Stimulated activated naive CD8-positive, alpha-beta T cell treated with anti-CD3 and anti-CD28 coated beads, Interleukin-15, amount 100 ng/mL, for 72 hours (primary cell): ENCODE data around the gene TMEM30B.
A peak's percentile ranks its signal among the peaks of the same experiment; 100 is the strongest.

Experiments
- ATAC-seq: fragments of 150-1000 bp; cut with Tn5 transposase; 2 replicates; pipeline ENCODE4 v1.10.0; 2021; ENCODE audit warnings: mild to moderate bottlenecking, moderate library complexity
- DNase-seq, 2 donors: peaks; one replicate each; pipeline ENCODE4 v3.0.0; 2021 to 2022
- H3K27ac Mint-ChIP-seq, 2 donors: one replicate each; pipeline ENCODE4 v1.8.0; 2022; ENCODE audit warnings: mild to moderate bottlenecking in 2 of 2, mixed read lengths in 2 of 2, moderate library complexity in 2 of 2
- H3K27me3 Mint-ChIP-seq: one replicate; pipeline ENCODE4 v1.8.0; 2022; ENCODE audit warnings: mixed read lengths
- H3K4me1 Mint-ChIP-seq: one replicate; pipeline ENCODE4 v1.8.0; 2022; ENCODE audit warnings: mild to moderate bottlenecking, mixed read lengths
- H3K4me3 Mint-ChIP-seq, 2 donors: one replicate each; pipeline ENCODE4 v1.8.0; 2022; ENCODE audit warnings: mild to moderate bottlenecking in 2 of 2, mixed read lengths in 2 of 2, moderate library complexity in 1 of 2
- H3K9me3 Mint-ChIP-seq, 2 donors: one replicate each; pipeline ENCODE4 v1.8.0; 2022; ENCODE audit warnings: mixed read lengths in 2 of 2

The TMEM30B gene

GRCh38 chr14:61262082-61262481 lies 19.1 kb downstream of the TMEM30B start:
- DNase-seq (no peak), ATAC-seq (no peak)
- no peaks in the 10 kb centered on the region for H3K9me3 Mint-ChIP-seq

GRCh38 chr14:61260939-61261776 lies 20.0 kb downstream of the TMEM30B start:
- Mint-ChIP-seq H3K4me1 (no peaks in the 10 kb centered on the region), H3K27ac (no peak overlapping the region), H3K9me3 (no peaks in the 10 kb centered on the region), H3K27me3 (peaks cover 47% of the 10 kb centered on the region), H3K4me3 (no peak overlapping the region)
- DNase-seq: peak in 1 of 2 donors; percentile 12
- ATAC-seq: no peak

More at GRCh38 chr14:61262082-61262481, 19.1 kb downstream of the TMEM30B start:
- Mint-ChIP-seq H3K4me1 (no peaks in the 10 kb centered on the region), H3K4me3 (no peak overlapping the region), H3K27ac (no peak overlapping the region), H3K27me3 (peaks cover 48% of the 10 kb centered on the region)

GRCh38 chr14:61258985-61259384 lies 22.2 kb downstream of the TMEM30B start:
- Mint-ChIP-seq H3K4me1 (no peaks in the 10 kb centered on the region), H3K27ac (no peak overlapping the region), H3K27me3 (peaks cover 33% of the 10 kb centered on the region), H3K4me3 (no peak overlapping the region), H3K9me3 (no peaks in the 10 kb centered on the region)
- DNase-seq: no peak
- ATAC-seq: no peak

- Mint-ChIP-seq H3K4me3 (no peak overlapping the region), H3K27me3 (peaks cover 31% of the 10 kb centered on the region)
- ATAC-seq: no peak
These were observed 23.6 kb downstream of the TMEM30B start for GRCh38 chr14:61257469-61258057.

GRCh38 chr14:61256826-61257468 lies 24.2 kb downstream of the TMEM30B start:
- ATAC-seq (no peak), DNase-seq (no peak)
- Mint-ChIP-seq H3K27me3 (peaks cover 25% of the 10 kb centered on the region), H3K4me3 (no peak overlapping the region), H3K9me3 (no peaks in the 10 kb centered on the region), H3K27ac (no peak overlapping the region), H3K4me1 (no peaks in the 10 kb centered on the region)

More at GRCh38 chr14:61257469-61258057, 23.6 kb downstream of the TMEM30B start:
- H3K4me1 Mint-ChIP-seq: no peaks in the 10 kb centered on the region
- DNase-seq: no peak
- no peak overlapping the region for H3K27ac Mint-ChIP-seq
- H3K9me3 Mint-ChIP-seq: no peaks in the 10 kb centered on the region

- Mint-ChIP-seq H3K27ac (no peak overlapping the region), H3K27me3 (peaks cover 23% of the 10 kb centered on the region), H3K9me3 (no peaks in the 10 kb centered on the region), H3K4me3 (no peak overlapping the region), H3K4me1 (no peaks in the 10 kb centered on the region)
- no peak for ATAC-seq
- no peak for DNase-seq
These were observed 25.2 kb downstream of the TMEM30B start for GRCh38 chr14:61255968-61256367.

- no peaks in the 10 kb centered on the region for H3K9me3 Mint-ChIP-seq
- no peak for ATAC-seq
These were observed 26.2 kb downstream of the TMEM30B start for GRCh38 chr14:61254808-61255526.

GRCh38 chr14:61253064-61253738 lies 27.9 kb downstream of the TMEM30B start:
- ATAC-seq: no peak

More at GRCh38 chr14:61254808-61255526, 26.2 kb downstream of the TMEM30B start:
- Mint-ChIP-seq H3K4me3 (no peak overlapping the region), H3K4me1 (no peaks in the 10 kb centered on the region), H3K27ac (no peak overlapping the region), H3K27me3 (peaks cover 23% of the 10 kb centered on the region)
- DNase-seq: no peak

GRCh38 chr14:61252369-61253063 lies 28.6 kb downstream of the TMEM30B start:
- H3K4me1 Mint-ChIP-seq: peaks cover 7% of the 10 kb centered on the region
- H3K27me3 Mint-ChIP-seq: peaks cover 11% of the 10 kb centered on the region
- ATAC-seq (peak; percentile 93), DNase-seq (peak; percentile 55 to 68)
- no peaks in the 10 kb centered on the region for H3K9me3 Mint-ChIP-seq
- H3K27ac Mint-ChIP-seq: no peak overlapping the region
- H3K4me3 Mint-ChIP-seq: no peak overlapping the region

More at GRCh38 chr14:61253064-61253738, 27.9 kb downstream of the TMEM30B start:
- Mint-ChIP-seq H3K4me1 (peaks cover 2% of the 10 kb centered on the region), H3K27ac (peak overlapping the region in 1 of 2 donors; percentile 34), H3K9me3 (no peaks in the 10 kb centered on the region), H3K4me3 (no peak overlapping the region), H3K27me3 (peaks cover 11% of the 10 kb centered on the region)
- DNase-seq: no peak

- peaks cover 7% of the 10 kb centered on the region for H3K4me1 Mint-ChIP-seq
- H3K27ac Mint-ChIP-seq: peak overlapping the region in 1 of 2 donors; percentile 9
- DNase-seq (no peak), ATAC-seq (no peak)
- H3K4me3 Mint-ChIP-seq: no peak overlapping the region
- H3K27me3 Mint-ChIP-seq: no peaks in the 10 kb centered on the region
- no peaks in the 10 kb centered on the region for H3K9me3 Mint-ChIP-seq
These were observed 31.1 kb downstream of the TMEM30B start for GRCh38 chr14:61250063-61250462.

GRCh38 chr14:61247935-61248334 lies 33.2 kb downstream of the TMEM30B start:
- Mint-ChIP-seq H3K9me3 (no peaks in the 10 kb centered on the region), H3K4me3 (no peak overlapping the region), H3K4me1 (peaks cover 7% of the 10 kb centered on the region), H3K27me3 (no peaks in the 10 kb centered on the region), H3K27ac (no peak overlapping the region)
- peak; percentile 79 for ATAC-seq
- no peak for DNase-seq

- no peak overlapping the region for H3K27ac Mint-ChIP-seq
- ATAC-seq (no peak), DNase-seq (no peak)
- H3K9me3 Mint-ChIP-seq: peaks cover under 1 to 1% of the 10 kb centered on the region in 2 donors
- H3K4me3 Mint-ChIP-seq: no peak overlapping the region
- H3K27me3 Mint-ChIP-seq: no peaks in the 10 kb centered on the region
- peaks cover 7% of the 10 kb centered on the region for H3K4me1 Mint-ChIP-seq
These were observed 34.4 kb downstream of the TMEM30B start for GRCh38 chr14:61246721-61247120.

- peaks cover 13 to 17% of the 10 kb centered on the region in 2 donors for H3K9me3 Mint-ChIP-seq
- H3K4me3 Mint-ChIP-seq: no peak overlapping the region
- H3K27me3 Mint-ChIP-seq: no peaks in the 10 kb centered on the region
- H3K27ac Mint-ChIP-seq: no peak overlapping the region
- peaks cover 7% of the 10 kb centered on the region for H3K4me1 Mint-ChIP-seq
- no peak for ATAC-seq
- DNase-seq: no peak
These were observed 37.1 kb downstream of the TMEM30B start for GRCh38 chr14:61244009-61244408.

- H3K4me3 Mint-ChIP-seq: no peak overlapping the region
- peak overlapping the region in 1 of 2 donors; percentile 74 for H3K27ac Mint-ChIP-seq
- DNase-seq: no peak
- H3K4me1 Mint-ChIP-seq: no peaks in the 10 kb centered on the region
- peaks cover 13 to 17% of the 10 kb centered on the region in 2 donors for H3K9me3 Mint-ChIP-seq
- H3K27me3 Mint-ChIP-seq: peaks cover under 1% of the 10 kb centered on the region
- no peak for ATAC-seq
These were observed 40.9 kb downstream of the TMEM30B start for GRCh38 chr14:61240206-61240605.
